Stimulated activated CD4-positive, alpha-beta T cell treated with anti-CD3 and anti-CD28 coated beads, TNF-alpha, amount 100 ng/mL, for 24 hours (primary cell): ENCODE measurements around the gene EI24.
A peak's percentile ranks its signal among the peaks of the same experiment; 100 is the strongest.
"Not testable (repeated sequence)": the region's sequence is repeated elsewhere in the genome, so short reads cannot be mapped to it uniquely, and the experiment has no call there.

Experiments used
- DNase-seq, 3 experiments: peaks; one replicate each; pipeline ENCODE4 v3.0.0-alpha.2; 2020; ENCODE audit warnings: low read depth in 3 of 3

The EI24 gene

GRCh38 chr11:125568970-125569914, at the start of gene EI24:
TSS of gene EI24 (plus strand) at chr11:125569477. CDS start at chr11:125572528, 3,051 bp downstream.
- peak; percentile 77 to 91 (median 83) for DNase-seq

- DNase-seq, result no peak
Observed at GRCh38 chr11:125519860-125520834, 49.1 kb upstream of the EI24 start.

- DNase-seq, result no peak
Observed at GRCh38 chr11:125525303-125525702, 44.0 kb upstream of the EI24 start.

- DNase-seq, result no peak
Observed at GRCh38 chr11:125532668-125533067, 36.6 kb upstream of the EI24 start.

GRCh38 chr11:125535585-125535984, 33.7 kb upstream of the EI24 start:
- no peak for DNase-seq

- DNase-seq, result not testable (repeated sequence)
Observed at GRCh38 chr11:125536834-125537233, 32.4 kb upstream of the EI24 start.

- DNase-seq, result no peak
Observed at GRCh38 chr11:125542709-125543108, 26.6 kb upstream of the EI24 start.

GRCh38 chr11:125550780-125551179, 18.5 kb upstream of the EI24 start:
- no peak for DNase-seq

- DNase-seq, result no peak
Observed at GRCh38 chr11:125551835-125552342, 17.4 kb upstream of the EI24 start.

GRCh38 chr11:125552927-125553326, 16.4 kb upstream of the EI24 start:
- no peak for DNase-seq

- DNase-seq, result no peak
Observed at GRCh38 chr11:125553357-125553756, 15.9 kb upstream of the EI24 start.

GRCh38 chr11:125554038-125554437, 15.2 kb upstream of the EI24 start:
- DNase-seq, result no peak

GRCh38 chr11:125559888-125560287, 9.4 kb upstream of the EI24 start:
- DNase-seq, result no peak

- DNase-seq, result no peak
Observed at GRCh38 chr11:125561924-125562323, 7.4 kb upstream of the EI24 start.

GRCh38 chr11:125562430-125562829, 6.8 kb upstream of the EI24 start:
- DNase-seq, result no peak

GRCh38 chr11:125564357-125564756, 4.9 kb upstream of the EI24 start:
- DNase-seq, result no peak

GRCh38 chr11:125566235-125566634, 3.0 kb upstream of the EI24 start:
- no peak for DNase-seq

- no peak for DNase-seq
Observed at GRCh38 chr11:125569915-125570621, 791 bp downstream of the EI24 start.

GRCh38 chr11:125570952-125571351, 1.7 kb downstream of the EI24 start:
- DNase-seq, result no peak

- no peak for DNase-seq
Observed at GRCh38 chr11:125572916-125573315, 3.6 kb downstream of the EI24 start.

- not testable (repeated sequence) for DNase-seq
Observed at GRCh38 chr11:125577181-125577580, 7.9 kb downstream of the EI24 start.
